ENCODE measurements around the gene FARSB.

DNA sequence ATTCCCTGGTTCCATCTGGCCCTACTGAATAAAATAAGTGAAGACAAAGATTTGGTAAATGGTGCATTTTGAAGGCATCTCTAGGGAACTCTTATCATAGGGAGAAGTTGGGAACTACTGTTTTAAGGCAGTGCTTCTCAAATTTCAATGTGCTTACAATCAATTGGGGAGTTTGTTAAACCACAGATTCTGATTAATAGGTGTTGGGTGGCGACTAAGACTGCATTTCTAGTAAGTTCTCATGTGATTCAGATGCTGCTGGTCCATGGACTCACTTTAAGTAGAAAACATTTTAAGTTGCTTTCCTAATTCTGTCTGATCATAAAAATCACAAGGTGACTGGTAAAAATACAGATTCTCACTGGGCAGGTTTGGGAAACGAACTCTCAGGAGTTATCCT is 14.6 kb downstream of the FARSB start:
- TF ChIP-seq, protein P1, sequence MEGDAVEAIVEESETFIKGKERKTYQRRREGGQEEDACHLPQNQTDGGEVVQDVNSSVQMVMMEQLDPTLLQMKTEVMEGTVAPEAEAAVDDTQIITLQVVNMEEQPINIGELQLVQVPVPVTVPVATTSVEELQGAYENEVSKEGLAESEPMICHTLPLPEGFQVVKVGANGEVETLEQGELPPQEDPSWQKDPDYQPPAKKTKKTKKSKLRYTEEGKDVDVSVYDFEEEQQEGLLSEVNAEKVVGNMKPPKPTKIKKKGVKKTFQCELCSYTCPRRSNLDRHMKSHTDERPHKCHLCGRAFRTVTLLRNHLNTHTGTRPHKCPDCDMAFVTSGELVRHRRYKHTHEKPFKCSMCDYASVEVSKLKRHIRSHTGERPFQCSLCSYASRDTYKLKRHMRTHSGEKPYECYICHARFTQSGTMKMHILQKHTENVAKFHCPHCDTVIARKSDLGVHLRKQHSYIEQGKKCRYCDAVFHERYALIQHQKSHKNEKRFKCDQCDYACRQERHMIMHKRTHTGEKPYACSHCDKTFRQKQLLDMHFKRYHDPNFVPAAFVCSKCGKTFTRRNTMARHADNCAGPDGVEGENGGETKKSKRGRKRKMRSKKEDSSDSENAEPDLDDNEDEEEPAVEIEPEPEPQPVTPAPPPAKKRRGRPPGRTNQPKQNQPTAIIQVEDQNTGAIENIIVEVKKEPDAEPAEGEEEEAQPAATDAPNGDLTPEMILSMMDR (IDR thresholded peaks at IDR 0.05; ENCODE audit: low read depth, low read length, poor library complexity, severe bottlenecking): no peak
- no peak for TF ChIP-seq EZH2phosphoT487 (IDR thresholded peaks at IDR 0.05; ENCODE audit: borderline replicate concordance, low read length)

Measured in DOHH2 (cell line).